Tibial nerve (tissue), 4 donors: ENCODE data around the gene FMN2. TPM values are rescaled to one million over a fixed set of nuclear protein-coding genes. Genes with fewer than 3 reads are reported as not detected.

Experiments
- small RNA-seq: library from RNA; depleted of rRNA; stranded (forward); fragments of <200 nt; gene quantifications from one replicate; pipeline ENCODE3, GENCODE V24; 2016
- total RNA-seq, 4 donors: library from RNA; depleted of rRNA; stranded (reverse); fragments of >200 nt; gene quantifications; one replicate each; pipeline ENCODE4 v1.1.0, GENCODE V29; 2016

FMN2 gene
- total RNA-seq, 4 donors from 2014 or later: 16.7 to 24.9 (median 24.4) TPM

Small RNA genes within 50 kb of the gene (small RNA-seq; reads per million reads assigned to genes)
- gene RF00019: not detected
